ENCODE measurements around the gene LPAR2. TPM values are rescaled to one million over a fixed set of nuclear protein-coding genes. Genes with fewer than 3 reads are reported as not detected.
"Not testable (repeated sequence)": the region's sequence is repeated elsewhere in the genome, so short reads cannot be mapped to it uniquely, and the experiment has no call there.

LPAR2 gene
- total RNA-seq (2014; rRNA removed; shearing (Covaris generic)) = 5.0 and 7.7 TPM in 2 replicates

DNA sequence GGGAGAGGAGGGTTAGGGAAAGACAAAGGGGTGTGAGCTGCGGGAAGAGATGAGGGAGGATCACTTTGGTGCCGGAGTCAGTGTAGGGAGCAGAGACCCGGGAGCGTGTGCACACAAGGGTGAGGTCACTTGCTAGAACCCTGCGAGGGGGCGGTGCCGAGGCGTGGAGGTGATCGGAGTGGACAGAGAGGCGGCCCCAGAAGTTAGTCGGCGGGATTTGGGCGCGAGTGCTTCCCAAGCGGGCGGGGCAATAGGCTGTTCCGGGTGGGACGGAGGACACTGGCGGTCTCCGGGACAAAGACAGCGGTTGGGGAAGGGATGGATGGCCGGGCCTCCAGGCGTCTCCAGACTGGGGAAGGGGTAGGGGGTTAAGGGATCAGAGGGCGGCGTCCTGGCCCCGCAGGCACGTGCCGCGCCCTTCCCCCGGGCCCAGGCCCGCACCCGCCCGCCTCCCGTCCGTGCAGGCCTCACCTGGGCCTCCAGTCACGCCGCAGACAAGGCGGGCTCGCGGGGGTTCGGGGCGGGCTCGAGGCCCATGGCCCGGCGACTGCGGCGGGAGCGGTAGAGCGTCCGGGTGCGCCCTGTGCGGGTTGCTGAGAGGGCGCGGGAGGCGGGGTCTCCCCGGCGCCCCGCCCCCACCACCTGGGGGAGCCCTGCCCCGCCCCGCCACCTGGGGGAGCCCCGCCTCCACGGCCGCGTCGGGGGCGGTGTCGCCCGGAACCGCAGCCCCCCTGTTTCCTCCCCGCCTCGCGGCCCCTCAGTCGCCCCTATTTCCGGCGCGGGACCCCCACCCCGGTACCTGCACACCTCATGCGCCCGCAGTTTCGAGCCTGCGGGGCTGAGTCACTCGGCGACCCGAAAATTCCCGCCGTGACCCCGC is at the start of gene LPAR2:
TSS of gene LPAR2 (minus strand) at position 600 of the 880 bp plus-strand sequence. CDS start 945 bp downstream, outside the sequence.
- DNase-seq (ENCODE audit: low read depth) = peak; percentile 43

DNA sequence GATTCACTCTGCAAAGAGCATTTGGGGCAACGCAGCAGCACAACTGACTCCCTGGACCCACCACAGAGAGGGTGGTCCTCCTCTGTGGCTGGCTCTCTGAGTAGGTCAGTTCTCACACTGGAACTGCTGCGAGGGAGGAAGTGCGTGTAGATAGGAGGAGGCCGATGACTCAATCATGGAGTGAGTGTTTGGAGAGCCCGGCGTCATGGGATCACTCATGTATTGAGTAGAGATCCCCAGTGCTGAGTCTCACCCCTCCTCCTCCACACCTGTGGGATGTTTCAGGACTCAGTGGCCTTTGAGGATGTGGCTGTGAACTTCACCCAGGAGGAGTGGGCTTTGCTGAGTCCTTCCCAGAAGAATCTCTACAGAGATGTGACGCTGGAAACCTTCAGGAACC is 49.6 kb upstream of the LPAR2 start:
- DNase-seq (ENCODE audit: low read depth) = no peak

DNA sequence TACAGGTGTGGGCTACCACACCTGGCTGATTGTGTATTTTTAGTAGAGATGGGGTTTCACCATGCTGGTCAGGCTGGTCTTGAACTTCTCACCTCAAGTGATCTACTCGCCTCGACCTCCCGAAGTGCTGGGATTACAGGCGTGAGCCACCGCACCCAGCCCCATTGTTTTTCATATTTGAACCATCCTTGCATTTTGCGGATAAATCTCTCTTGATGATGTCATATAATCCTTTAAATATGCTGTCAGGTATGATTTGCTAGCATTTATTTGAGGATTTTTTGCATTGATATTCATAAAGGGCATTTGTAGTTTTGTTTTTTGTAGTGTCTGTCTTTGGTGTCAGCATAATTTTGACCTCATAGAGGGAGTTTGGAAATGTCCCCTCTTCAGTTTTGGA is 46.3 kb upstream of the LPAR2 start:
- DNase-seq (ENCODE audit: low read depth) = no peak

DNA sequence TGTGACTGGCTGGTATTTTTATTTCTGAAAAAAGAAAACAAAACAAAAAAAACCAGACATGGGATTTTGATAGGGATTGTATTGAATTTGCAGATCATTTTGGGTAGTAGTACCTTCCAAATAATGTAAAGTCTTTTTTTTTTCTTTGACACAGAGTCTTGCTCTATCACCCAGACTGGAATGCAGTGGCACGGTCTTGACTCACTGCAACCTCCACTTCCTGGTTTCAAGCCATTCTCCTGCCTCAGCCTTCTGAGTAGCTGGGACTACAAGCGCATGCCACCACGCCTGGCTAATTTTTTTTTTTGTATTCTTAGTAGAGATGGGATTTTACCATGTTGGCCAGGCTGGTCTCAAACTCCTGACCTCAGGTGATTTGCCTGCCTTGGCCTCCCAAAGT is 44.8 kb upstream of the LPAR2 start:
- DNase-seq (ENCODE audit: low read depth) = no peak

DNA sequence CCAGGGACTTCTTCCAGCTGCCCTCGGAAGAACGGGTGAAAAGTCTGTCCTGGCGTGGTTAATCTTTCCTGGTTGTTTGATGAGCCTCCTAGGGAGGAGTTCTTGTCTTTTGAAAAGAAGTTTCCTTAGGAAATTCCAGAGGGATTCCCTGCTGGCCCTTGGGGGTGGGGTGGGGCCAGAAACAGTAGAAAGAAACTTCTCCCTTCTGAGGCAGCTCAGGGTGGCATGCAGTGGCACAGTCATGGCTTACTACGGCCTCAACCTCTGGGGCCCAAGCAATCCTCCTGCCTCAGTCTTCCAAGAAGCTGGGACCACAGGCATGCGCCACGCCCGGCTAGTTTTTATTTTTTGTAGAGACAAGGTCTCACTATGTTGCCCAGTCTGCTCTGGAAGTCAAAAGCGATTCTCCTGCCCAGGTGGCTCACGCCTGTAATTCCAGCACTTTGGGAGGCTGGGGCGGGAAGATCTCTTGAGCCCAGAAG is 42.1 kb upstream of the LPAR2 start:
- no peak for DNase-seq (ENCODE audit: low read depth)

DNA sequence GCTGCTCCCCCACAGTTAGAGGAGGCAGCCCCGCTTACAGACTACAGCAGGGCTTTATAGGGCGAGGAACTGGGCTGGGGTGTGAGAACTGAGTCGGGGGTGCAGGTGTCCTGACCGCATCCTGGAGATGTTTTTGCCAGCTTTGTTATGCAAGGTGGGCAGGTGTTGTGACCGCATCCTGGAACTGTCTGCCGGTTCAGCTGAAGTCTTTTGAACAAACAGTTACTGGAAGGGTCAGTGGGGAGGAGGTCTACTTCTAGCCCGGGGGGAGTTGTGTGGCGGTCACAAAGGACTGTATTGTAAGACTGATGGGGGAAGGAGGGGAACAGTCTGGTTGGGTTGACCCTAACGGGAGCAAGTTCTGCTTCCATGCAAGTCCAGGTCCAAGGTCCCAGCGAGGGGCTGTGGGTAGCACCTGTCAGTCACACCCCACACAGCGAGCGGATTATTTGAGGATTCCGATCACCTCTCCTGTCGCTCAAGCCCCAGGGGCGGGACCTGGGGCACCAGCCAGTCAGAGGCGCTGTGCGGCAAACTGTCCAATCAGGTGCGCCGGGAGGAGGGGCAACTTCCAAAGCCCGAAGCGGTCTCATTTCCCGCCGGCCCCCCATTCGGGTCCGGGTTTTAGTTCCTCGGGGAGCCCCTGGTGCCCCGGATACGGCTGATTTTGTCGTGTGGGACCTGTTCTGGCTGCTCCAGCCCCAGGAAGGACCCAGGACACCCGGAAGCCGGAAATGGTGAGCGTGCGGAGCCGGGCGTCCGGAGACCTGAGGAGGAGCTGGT is 40.4 kb upstream of the LPAR2 start, which contains the start of gene ZNF101:
TSS of gene ZNF101 (plus strand) at position 610 of the 783 bp plus-strand sequence. CDS start at position 735, 125 bp downstream.
- peak; percentile 95 for DNase-seq (ENCODE audit: low read depth)

DNA sequence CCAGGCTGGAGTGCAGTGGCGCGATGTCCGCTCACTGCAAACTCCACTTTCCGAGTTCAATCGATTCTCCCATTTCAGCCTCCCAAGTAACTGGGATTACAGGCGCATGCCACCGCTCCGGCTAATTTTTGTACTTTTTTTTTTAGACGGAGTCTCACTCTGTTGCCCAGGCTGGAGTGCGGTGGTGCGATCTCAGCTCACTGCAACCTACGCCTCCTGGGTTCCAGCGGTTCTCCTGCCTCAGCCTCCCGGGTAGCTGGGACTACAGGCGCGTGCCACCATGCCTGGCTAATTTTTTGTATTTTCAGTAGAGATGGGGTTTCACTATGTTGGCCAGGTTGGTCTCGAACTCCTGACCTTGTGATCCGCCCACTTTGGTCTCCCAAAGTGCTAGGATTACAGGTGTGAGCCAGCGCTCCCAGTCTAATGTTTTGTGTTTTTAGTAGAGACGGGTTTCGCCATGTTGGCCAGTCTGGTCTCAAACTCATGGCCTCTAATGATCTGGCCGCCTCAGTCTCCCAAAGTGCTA is 37.5 kb upstream of the LPAR2 start:
- not testable (repeated sequence) for DNase-seq (ENCODE audit: low read depth)

DNA sequence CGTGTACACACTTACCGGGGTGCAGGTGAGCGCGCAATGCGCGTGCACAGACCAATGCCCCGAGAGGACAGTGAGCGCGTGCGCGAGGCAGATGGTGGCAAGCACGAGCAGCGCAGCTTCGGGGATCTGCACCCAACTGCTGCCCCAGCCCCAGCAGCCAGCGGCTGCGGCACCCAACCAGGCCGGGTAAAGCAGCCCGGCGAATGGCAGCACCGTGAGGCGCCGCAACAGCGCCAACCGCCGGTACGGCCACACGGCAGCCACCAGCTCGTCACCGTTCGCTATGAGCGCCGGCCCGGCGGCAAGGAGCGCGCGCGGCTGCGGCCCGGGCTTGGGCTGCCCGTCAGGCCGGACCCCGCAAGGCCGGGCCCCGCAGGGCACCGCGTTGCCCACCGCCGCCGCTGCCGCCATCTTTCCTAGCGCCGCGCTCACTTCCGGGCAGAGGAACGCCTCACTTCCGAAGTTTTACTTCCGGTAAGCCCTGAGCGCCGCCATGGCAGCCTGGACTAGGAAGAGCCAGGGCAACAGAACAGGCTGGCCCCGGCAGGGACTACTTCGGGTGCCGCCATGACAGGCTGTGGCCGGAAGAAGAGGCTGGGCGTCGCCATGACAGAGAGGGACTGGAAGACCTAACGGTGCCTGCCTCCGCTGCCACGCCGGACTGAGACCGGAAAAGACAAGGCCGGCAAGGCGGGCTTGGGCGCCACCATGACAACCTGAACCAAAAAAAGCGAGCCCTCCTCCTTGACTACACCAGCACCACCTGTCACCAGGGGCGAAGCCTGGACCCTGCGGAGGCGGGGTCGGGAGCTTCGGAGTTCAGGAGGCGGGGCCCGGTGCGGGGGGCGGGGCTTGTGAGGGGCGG is 35.5 kb upstream of the LPAR2 start, which contains the start of gene ATP13A1:
TSS of gene ATP13A1 (minus strand) at position 421 of the 865 bp plus-strand sequence. CDS start at position 411, 10 bp downstream.
- DNase-seq (ENCODE audit: low read depth) = peak; percentile 97

DNA sequence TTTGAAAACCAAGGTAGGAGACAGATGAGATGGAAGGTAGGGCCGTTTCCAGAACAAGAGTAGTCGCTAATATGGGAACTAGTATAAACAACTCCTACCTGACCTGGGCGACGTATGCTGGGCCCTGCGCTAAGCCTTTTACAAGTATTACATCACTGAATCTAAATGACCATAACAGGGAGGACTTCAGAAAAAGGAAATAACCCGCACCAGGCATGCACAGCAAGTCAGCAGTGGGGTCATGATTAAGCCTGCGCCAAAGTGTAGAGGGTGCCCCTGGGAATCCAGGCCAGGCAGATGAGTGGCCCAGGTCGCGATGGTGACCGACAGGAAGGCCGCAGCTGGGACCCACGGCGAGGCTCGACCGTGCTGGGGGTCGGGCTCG is 34.8 kb upstream of the LPAR2 start:
- no peak for DNase-seq (ENCODE audit: low read depth)

DNA sequence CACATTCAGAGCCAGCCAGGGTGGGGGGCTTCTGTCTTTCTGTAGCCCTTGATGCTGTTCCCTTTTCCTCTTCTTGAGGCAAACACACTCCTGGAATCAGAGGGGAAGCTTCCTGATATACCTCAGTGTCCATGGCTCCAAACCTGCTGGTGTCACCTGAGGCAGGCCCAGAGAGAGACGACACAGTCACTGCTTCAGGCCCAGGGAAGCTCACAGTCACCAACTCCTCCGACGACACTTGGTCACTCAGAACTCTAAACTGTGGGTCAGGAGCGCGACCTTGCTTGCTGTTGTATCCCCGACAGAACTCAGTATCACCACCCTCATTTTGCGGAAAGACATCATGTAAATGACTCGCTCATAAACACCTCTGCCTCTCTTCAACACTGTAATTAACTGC is 34.3 kb upstream of the LPAR2 start:
- no peak for DNase-seq (ENCODE audit: low read depth)

DNA sequence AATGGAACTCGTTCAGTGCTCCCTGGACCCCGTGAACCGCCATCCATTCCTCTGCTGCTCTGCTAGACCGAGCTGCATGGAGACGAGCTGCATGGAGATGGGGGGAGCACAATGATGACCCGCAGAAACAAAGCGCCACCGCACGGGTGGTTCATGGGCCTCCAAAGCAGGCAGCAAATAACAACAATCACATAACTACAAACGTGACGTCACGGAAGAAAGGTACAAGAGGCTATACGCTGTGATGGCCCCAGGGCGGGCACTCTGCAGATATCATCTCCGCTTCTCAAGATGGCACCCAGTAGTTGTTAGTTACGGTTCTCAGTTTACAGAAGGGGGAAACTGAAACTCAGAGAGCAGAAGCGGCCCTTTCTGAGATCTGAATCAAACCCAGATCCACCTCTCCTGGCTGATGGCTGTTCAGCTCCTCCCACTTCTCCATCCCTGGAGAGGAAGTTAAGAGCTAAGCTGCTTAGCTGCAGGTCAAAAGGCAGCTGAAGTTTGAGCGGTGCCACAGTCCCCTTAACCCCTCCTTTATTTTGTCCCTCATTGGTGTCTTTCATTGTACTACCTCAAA is 33.7 kb upstream of the LPAR2 start:
- DNase-seq (ENCODE audit: low read depth) = no peak

DNA sequence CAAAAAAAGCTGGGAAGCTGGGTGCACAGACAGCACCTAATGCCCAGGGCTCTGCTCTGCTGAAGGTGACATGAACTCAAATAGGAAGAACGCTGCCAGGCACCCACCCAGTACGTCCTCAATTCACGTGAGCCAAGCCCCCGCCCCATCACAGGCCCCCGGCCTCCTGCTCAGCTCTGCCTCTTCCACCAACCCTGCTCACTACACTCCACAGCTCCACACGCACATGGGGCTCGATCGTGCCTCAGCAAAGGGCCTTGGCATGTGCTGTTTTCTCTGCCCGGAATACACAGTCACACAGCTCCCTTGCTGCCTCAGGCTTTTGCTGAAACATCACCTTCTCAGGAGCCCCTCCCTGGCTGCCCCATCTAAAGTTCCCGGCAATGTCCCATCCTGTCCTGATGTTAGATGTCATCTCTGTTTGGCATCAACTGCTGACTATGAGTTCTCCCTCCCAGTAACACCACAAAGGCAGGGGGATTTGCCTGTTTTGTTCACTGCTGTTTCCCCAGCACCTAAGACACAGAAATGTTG is 33.2 kb upstream of the LPAR2 start:
- DNase-seq (ENCODE audit: low read depth) = no peak

DNA sequence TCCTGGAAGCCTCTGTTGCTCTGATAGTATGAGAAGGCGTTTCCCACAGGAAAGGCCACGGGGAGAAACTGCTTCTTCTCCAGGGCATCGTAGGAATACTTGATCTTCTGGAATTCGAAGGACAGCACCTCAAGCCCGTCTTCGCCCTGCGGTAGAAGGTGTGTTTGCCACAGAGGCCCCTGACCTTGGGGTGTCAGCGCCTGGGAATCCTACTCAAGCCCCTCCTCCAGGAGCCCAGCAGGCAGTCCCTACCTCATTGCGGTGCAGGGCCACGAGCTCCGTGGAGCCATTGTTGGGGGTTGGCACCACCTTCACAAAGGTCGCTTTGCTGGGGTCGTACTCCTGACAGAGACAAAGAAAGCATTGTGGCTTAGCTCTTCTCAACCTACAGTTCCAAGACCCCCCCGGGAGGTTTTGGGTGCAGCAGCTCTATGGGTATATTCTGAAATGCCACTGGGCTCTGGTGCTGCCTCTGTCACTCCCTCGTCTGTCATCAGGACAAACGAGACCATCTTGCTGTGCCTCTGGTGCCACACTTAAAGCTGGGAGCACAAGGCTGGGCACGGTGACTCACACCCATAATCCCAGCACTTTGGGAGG is 31.7 kb upstream of the LPAR2 start:
- DNase-seq (ENCODE audit: low read depth) = no peak

DNA sequence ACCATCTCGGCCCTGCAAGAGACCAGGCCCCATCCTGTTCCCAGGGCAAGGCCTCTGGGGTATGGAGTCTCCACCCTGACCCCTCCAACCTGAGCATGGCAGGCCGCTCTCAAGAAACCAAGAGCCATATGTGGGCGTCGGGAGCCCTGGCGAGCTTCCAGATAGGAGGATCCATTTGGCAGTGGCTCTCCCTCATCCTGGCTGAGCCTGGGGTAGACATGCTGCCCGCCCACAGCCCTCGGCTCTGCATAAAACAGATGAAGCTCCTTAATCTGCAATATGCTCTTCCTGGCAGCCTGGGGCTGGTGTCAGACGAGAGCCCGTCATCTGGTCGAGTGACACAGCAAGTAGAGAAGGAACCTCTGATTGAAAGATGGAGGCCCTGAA is 29.4 kb upstream of the LPAR2 start:
- no peak for DNase-seq (ENCODE audit: low read depth)

DNA sequence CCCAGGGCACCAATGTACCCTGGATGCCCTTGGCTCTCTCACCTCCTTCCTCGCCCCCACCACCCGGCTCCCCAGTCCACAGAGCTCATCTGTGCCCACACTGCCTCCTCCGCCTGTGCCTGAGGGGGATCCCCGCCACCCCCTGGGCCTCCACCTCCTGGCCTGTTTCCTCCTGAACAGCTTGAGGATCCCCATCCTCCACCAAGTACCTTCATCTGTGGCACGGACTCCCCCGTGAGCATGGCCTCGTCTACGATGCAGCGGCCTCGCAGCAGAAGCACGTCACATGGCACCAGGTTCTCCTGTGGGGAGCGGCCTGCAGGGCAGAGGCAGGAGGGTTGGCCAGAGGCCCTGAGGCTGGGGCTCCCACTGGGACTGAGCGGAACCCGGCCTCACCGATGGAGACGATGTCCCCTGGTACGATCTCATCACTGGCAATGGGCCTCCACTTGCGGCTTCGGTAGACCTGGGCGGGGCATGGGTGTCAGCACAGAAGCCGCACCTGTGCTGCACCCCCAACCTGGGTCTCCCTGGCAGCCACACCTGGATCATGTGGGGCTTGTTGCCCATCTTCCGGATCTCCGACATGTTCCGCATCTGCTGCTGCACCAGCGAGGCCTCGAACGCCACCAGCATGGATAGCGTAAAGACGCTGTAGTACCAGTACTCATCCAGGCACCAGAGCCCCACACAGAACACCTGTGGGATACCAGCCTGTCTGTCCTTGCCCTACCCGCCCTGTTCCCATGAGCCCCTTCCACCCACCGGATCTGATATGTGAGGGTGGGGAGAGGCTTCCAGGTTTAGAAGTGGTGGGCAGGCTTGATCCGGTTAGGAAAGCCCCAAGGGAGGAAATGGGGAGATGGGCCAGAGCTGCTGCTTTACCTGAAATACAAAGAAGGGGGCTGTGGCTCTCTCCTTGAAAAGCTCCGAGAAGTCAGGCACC is 28.7 kb upstream of the LPAR2 start:
- DNase-seq (ENCODE audit: low read depth) = no peak

DNA sequence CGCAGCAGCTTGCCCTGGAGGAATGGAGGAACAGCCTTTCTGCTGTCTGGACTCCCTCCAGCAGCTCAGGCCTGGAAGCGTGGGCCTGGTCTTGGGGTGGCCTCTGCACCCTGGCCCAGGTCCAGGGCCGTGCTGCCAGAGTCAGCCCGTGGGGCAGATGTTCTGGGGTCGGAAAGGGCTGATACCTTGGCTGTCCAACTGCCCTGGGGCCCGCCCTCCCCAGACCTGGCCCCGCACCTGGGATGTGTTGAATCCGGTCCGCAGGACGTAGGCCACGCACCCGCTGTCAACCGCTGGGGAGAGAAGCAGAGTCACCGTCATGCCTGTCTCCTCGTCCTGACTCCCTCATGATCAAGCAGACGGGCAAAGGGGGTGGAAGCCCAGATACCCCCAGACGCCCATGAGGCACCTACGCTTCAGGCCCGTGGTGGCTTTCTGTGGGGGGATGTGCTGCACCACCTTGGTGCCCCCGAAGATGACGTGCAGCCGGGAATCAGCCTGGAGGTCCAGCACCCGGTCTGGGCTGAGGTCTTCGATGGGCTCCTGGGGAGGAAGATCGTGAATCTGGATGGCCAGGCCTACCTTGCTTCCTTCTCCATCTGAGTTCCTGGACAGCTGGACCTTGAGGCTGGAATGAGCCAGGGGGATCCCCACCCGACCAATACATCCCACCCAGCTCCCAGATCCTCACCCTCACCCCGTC is 27.8 kb upstream of the LPAR2 start:
- no peak for DNase-seq (ENCODE audit: low read depth)

DNA sequence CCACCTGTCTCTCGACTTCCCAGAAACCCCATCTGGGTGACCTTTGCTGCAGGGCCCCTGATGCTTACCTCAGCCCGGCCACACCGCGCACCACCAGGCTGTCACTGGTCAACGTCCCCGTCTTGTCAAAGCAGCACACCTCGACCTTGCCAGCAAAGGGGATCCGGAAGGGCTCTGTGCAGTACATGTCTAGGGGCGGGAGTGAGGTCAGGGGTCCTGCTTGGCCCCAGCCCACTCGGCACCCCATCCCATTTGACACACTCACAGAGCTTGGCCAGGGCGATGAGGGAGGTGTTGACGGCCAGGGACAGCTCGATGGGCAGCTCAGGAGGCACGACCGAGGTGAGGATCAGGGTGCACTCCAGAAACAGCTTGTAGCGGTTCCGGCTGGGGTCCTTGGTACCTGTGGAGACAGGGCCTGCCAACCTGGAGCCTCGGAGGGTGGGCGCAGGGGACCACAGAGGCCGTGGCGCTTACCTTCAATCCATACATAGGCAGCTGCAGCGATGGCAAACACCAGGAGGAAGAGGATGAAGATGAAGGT is 27.1 kb upstream of the LPAR2 start:
- DNase-seq (ENCODE audit: low read depth) = no peak

DNA sequence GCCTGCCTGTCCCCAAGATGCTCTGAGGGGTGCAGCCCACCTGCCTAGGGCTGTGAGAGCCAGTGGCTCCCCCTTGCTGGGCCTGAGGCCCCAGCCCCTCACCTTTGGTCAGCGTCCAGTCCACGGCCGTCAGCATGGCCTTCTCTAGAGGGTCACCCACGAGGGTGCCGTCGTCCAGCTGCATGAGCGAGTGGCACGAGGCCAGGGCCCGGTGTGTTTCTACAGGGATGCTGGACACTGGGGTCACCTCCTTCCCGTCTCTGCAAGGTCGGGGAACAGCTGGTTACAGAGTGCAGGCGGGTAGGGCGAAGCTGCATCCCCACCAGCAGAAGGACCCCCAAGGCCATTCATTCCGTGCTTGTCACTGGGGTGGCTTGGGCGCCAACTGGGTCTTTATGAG is 26.4 kb upstream of the LPAR2 start:
- no peak for DNase-seq (ENCODE audit: low read depth)

Data from M059J (cell line).